Measurements from ENCODE around the gene STYX.

GRCh38 chr14:52703664-52704063 lies 26.3 kb upstream of the STYX start:
- no peak for TF ChIP-seq POLR2A (IDR thresholded peaks at IDR 0.05)
- TF ChIP-seq, protein P1, sequence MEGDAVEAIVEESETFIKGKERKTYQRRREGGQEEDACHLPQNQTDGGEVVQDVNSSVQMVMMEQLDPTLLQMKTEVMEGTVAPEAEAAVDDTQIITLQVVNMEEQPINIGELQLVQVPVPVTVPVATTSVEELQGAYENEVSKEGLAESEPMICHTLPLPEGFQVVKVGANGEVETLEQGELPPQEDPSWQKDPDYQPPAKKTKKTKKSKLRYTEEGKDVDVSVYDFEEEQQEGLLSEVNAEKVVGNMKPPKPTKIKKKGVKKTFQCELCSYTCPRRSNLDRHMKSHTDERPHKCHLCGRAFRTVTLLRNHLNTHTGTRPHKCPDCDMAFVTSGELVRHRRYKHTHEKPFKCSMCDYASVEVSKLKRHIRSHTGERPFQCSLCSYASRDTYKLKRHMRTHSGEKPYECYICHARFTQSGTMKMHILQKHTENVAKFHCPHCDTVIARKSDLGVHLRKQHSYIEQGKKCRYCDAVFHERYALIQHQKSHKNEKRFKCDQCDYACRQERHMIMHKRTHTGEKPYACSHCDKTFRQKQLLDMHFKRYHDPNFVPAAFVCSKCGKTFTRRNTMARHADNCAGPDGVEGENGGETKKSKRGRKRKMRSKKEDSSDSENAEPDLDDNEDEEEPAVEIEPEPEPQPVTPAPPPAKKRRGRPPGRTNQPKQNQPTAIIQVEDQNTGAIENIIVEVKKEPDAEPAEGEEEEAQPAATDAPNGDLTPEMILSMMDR (IDR thresholded peaks at IDR 0.05), result no peak
- no peak for TF ChIP-seq POLR2AphosphoS5 (IDR thresholded peaks at IDR 0.05)
